HCT116 (cell line): ENCODE measurements around the gene ALG6. TPM values are rescaled to one million over a fixed set of nuclear protein-coding genes. Genes with fewer than 3 reads are reported as not detected.

Experiments used
- ATAC-seq: fragments of 200-7000 bp; cut with Tn5 transposase; 2 replicates; pipeline ENCODE4 v1.9.1; 2020; ENCODE audit warnings: mild to moderate bottlenecking, moderate library complexity
- BruUV-seq: library from RNA; stranded (reverse); fragments of 400-500 nt; replicated peaks from 2 replicates; lab custom pipeline; 2021; lab: Mats Ljungman, UMichigan
- CTCF ChIA-PET: fragments of 300-600 bp; sonication (Branson Sonifier 250); formaldehyde crosslinking; loops from one replicate; lab custom pipeline; 2021; ENCODE audit warnings: antibody characterized with exemption; lab: Charles Lee
- POLR2A ChIA-PET: fragments of 300-600, 350-600 bp; sonication (Branson Sonifier 250); formaldehyde crosslinking; loops from one replicate; lab custom pipeline; 2021; ENCODE audit warnings: antibody characterized with exemption; lab: Charles Lee
- RAD21 ChIA-PET, 2 experiments: fragments of 300-600 bp; sonication (Branson Sonifier 250); formaldehyde crosslinking; loops; one replicate each; lab custom pipeline; 2023; ENCODE audit warnings: low total read pairs in 2 of 2; ENCODE audit not compliant: uncharacterized antibody in 2 of 2, unreplicated experiment in 2 of 2, low non-redundant PET in 1 of 2; lab: Charles Lee
- DNase-seq: peaks from one replicate; pipeline ENCODE4 v3.0.0-alpha.2; 2010; ENCODE audit warnings: low read depth, low spot score
- H2AFZ ChIP-seq: fragments of 200-600 bp; shearing (Covaris generic), sonication (generic); 2 replicates; pipeline ENCODE4 v1.6.1; 2017; ENCODE audit warnings: low read depth, mixed run types, mixed read lengths, antibody characterized with exemption, low read length; ENCODE audit not compliant: poor library complexity, severe bottlenecking
- H3K27ac ChIP-seq: 2 replicates; pipeline ENCODE4 v1.5.1; 2012; ENCODE audit warnings: low read depth, low read length
- H3K27me3 ChIP-seq: fragments of 200-600 bp; sonication (generic); 2 replicates; pipeline ENCODE4 v1.6.1; 2016; ENCODE audit warnings: mixed run types, low read length, mixed read lengths; ENCODE audit not compliant: insufficient read depth
- H3K36me3 ChIP-seq, 2 experiments: fragments of 200-500 bp in 1 of 2; fragments of 200-600 bp in 1 of 2; sonication (Bioruptor generic) in 1 of 2; sonication (generic) in 1 of 2; 2 replicates each; pipeline versions ENCODE4 v1.5.1 to v1.6.1; 2014 to 2016; ENCODE audit warnings: low read length in 2 of 2, inconsistent platforms in 1 of 2, mixed read lengths in 1 of 2, mixed run types in 1 of 2; ENCODE audit not compliant: insufficient read depth in 2 of 2, control insufficient read depth in 1 of 2
- H3K4me1 ChIP-seq, 2 experiments: fragments of 200-600 bp in 1 of 2; sonication (generic) in 1 of 2; 2 replicates each; pipeline versions ENCODE4 v1.5.1 to v1.6.1; 2012 to 2017; ENCODE audit warnings: low read length in 2 of 2, inconsistent platforms in 1 of 2, mild to moderate bottlenecking in 1 of 2, mixed read lengths in 1 of 2, mixed run types in 1 of 2, moderate library complexity in 1 of 2; ENCODE audit not compliant: insufficient read depth in 2 of 2, control insufficient read depth in 1 of 2
- H3K4me2 ChIP-seq: fragments of 200-600 bp; sonication (generic); 2 replicates; pipeline ENCODE4 v1.6.1; 2017; ENCODE audit warnings: mixed run types, low read length, mixed read lengths
- H3K4me3 ChIP-seq, 2 experiments: fragments of 200-600 bp in 1 of 2; sonication (generic) in 1 of 2; replicated peaks in 1 of 2; 2 replicates each; pipeline ENCODE4 v1.5.1; 2011 to 2016; ENCODE audit warnings: low read length in 2 of 2, control low read depth in 1 of 2, low read depth in 1 of 2, mild to moderate bottlenecking in 1 of 2, mixed read lengths in 1 of 2, mixed run types in 1 of 2
- H3K79me2 ChIP-seq: fragments of 200-600 bp; sonication (generic); 2 replicates; pipeline ENCODE4 v1.6.1; 2017; ENCODE audit warnings: mild to moderate bottlenecking, mixed run types, low read length, moderate library complexity, mixed read lengths; ENCODE audit not compliant: insufficient read depth
- H3K9ac ChIP-seq: fragments of 200-600 bp; sonication (generic); 2 replicates; pipeline ENCODE4 v1.6.1; 2016; ENCODE audit warnings: low read length, mixed read lengths
- H3K9me2 ChIP-seq: fragments of 200-600 bp; sonication (generic), shearing (Covaris generic); 2 replicates; pipeline ENCODE4 v1.6.1; 2017; ENCODE audit warnings: mixed run types, mild to moderate bottlenecking, moderate library complexity; ENCODE audit not compliant: insufficient read depth
- H3K9me3 ChIP-seq, 2 experiments: fragments of 200-500 bp in 1 of 2; fragments of 200-600 bp in 1 of 2; sonication (Bioruptor generic) in 1 of 2; sonication (generic) in 1 of 2; 2 replicates each; pipeline ENCODE4 v1.6.1; 2014 to 2017; ENCODE audit warnings: low read length in 2 of 2, mixed read lengths in 2 of 2, inconsistent platforms in 1 of 2, low read depth in 1 of 2, mild to moderate bottlenecking in 1 of 2, mixed run types in 1 of 2, moderate library complexity in 1 of 2; ENCODE audit not compliant: control insufficient read depth in 1 of 2, insufficient read depth in 1 of 2
- H4K20me1 ChIP-seq: fragments of 200-600 bp; sonication (generic), shearing (Covaris generic); 2 replicates; pipeline ENCODE4 v1.6.1; 2017; ENCODE audit warnings: mixed run types, mild to moderate bottlenecking, moderate library complexity; ENCODE audit not compliant: insufficient read depth
- CBX3 ChIP-seq: IDR thresholded peaks from 2 replicates; pipeline ENCODE4 v1.6.1; 2012; ENCODE audit warnings: low read depth
- CEBPB ChIP-seq: IDR thresholded peaks from 2 replicates; pipeline ENCODE4 v1.6.1; 2012; ENCODE audit warnings: low read depth
- EGR1 ChIP-seq: IDR thresholded peaks from 2 replicates; pipeline ENCODE4 v1.6.1; 2012; ENCODE audit warnings: low read depth
- ELF1 ChIP-seq: IDR thresholded peaks from 2 replicates; pipeline ENCODE4 v1.6.1; 2012; ENCODE audit warnings: low read depth, borderline replicate concordance
- FOSL1 ChIP-seq: IDR thresholded peaks from 2 replicates; pipeline ENCODE4 v1.6.1; 2012; ENCODE audit warnings: low read depth
- JUND ChIP-seq: IDR thresholded peaks from 2 replicates; pipeline ENCODE4 v1.6.1; 2012
- POLR2A ChIP-seq: IDR thresholded peaks from 2 replicates; pipeline ENCODE4 v1.7.0; 2011; ENCODE audit warnings: borderline replicate concordance; ENCODE audit not compliant: insufficient read depth, insufficient read length; ENCODE audit errors: extremely low read depth
- POLR2AphosphoS5 ChIP-seq: IDR thresholded peaks from 2 replicates; pipeline ENCODE4 v1.6.1; 2011; ENCODE audit warnings: mild to moderate bottlenecking, low read depth, low read length, moderate library complexity
- RAD21 ChIP-seq: IDR thresholded peaks from 2 replicates; pipeline ENCODE4 v1.6.1; 2012; ENCODE audit warnings: low read depth, mild to moderate bottlenecking
- SIN3A ChIP-seq: IDR thresholded peaks from 2 replicates; pipeline ENCODE4 v1.6.1; 2012; ENCODE audit warnings: low read depth
- SP1 ChIP-seq: IDR thresholded peaks from 2 replicates; pipeline ENCODE4 v1.6.1; 2012; ENCODE audit warnings: low read depth
- SRF ChIP-seq: IDR thresholded peaks from 2 replicates; pipeline ENCODE4 v1.6.1; 2012; ENCODE audit warnings: low read depth
- YY1 ChIP-seq: IDR thresholded peaks from 2 replicates; pipeline ENCODE4 v1.6.1; 2011; ENCODE audit warnings: low read length, low read depth, moderate library complexity, mild to moderate bottlenecking; ENCODE audit not compliant: insufficient replicate concordance; ENCODE audit errors: extremely low read depth
- ZNF274 ChIP-seq: fragments of 200-500 bp; sonication (Bioruptor generic); IDR thresholded peaks from 2 replicates; pipeline ENCODE4 v1.6.1; 2014; ENCODE audit warnings: mild to moderate bottlenecking, low read depth, low read length, inconsistent platforms
- intact Hi-C: fragments of 100-400 bp; cut with micrococcal nuclease; formaldehyde crosslinking; loops from 2 replicates; pipeline ENCODE4 v1.10.0; 2022
- total RNA-seq: library from RNA; stranded (reverse); gene quantifications from one replicate; pipeline ENCODE4 v1.2.1, GENCODE V29; 2021; ENCODE audit not compliant: unreplicated experiment
- TF ChIP-seq, protein P1 (sequence below): IDR thresholded peaks from 2 replicates; pipeline ENCODE4 v1.6.1; 2012
- TF ChIP-seq, protein P2 (sequence below): IDR thresholded peaks from 2 replicates; pipeline ENCODE4 v1.6.1; 2011; ENCODE audit warnings: mild to moderate bottlenecking, low read length, moderate library complexity; ENCODE audit not compliant: insufficient replicate concordance; ENCODE audit errors: extremely low read depth
- TF ChIP-seq, protein P3 (sequence below): IDR thresholded peaks from 2 replicates; pipeline ENCODE4 v1.6.1; 2012; ENCODE audit warnings: low read depth

Gene ALG6
- total RNA-seq, 1 experiment from 2014 or later: 14.7 TPM

- ChIA-PET RAD21 (no interaction called here), POLR2A (no interaction called here), CTCF (no interaction called here)
- Histone ChIP-seq H3K27me3 (no peaks in the 10 kb centered on the region), H3K4me2 (no peak overlapping the region), H3K36me3 (peaks cover 0 to 10% of the 10 kb centered on the region in 2 experiments; a peak in 1 of 4 replicates), H3K79me2 (no peaks in the 10 kb centered on the region), H3K4me3 (no peak overlapping the region), H3K27ac (no peak overlapping the region), H3K4me1 (no peaks in the 10 kb centered on the region), H4K20me1 (no peaks in the 10 kb centered on the region), H3K9ac (no peak overlapping the region), H2AFZ (no peak overlapping the region)
- no peak for DNase-seq
- no TSS peak for BruUV-seq
- no peak for ATAC-seq
- TF ChIP-seq POLR2AphosphoS5: no peak
- TF ChIP-seq YY1: no peak
- TF ChIP-seq SIN3A: no peak
- TF ChIP-seq, protein P1, sequence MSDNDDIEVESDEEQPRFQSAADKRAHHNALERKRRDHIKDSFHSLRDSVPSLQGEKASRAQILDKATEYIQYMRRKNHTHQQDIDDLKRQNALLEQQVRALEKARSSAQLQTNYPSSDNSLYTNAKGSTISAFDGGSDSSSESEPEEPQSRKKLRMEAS: no peak
- TF ChIP-seq EGR1: no peak
- TF ChIP-seq CBX3: no peak
- no peak for TF ChIP-seq FOSL1
- no peak for TF ChIP-seq CEBPB
- TF ChIP-seq ELF1: no peak
- no peak for TF ChIP-seq SRF
- TF ChIP-seq SP1: no peak
- no peak for TF ChIP-seq POLR2A
- TF ChIP-seq, all 23 proteins: peak for 0
- Histone ChIP-seq H3K9me2 (no peaks in the 10 kb centered on the region), H3K9me3 (0 out of 4 replicates have a peak, but pooled peaks cover 0 to 3% of the 10 kb centered on the region in 2 experiments)
- intact Hi-C loops: no loop called here
These were observed 61.4 kb downstream of the ALG6 start for GRCh38 chr1:63428815-63429214.

- Histone ChIP-seq H3K9me2 (no peaks in the 10 kb centered on the region), H3K9ac (no peak overlapping the region), H3K4me3 (no peak overlapping the region), H3K27me3 (no peaks in the 10 kb centered on the region), H3K4me2 (no peak overlapping the region), H4K20me1 (no peaks in the 10 kb centered on the region), H3K9me3 (0 out of 4 replicates have a peak, but pooled peaks cover 0 to 3% of the 10 kb centered on the region in 2 experiments), H3K4me1 (no peaks in the 10 kb centered on the region), H3K36me3 (peaks cover 0 to 10% of the 10 kb centered on the region in 2 experiments; a peak in 1 of 4 replicates), H3K79me2 (no peaks in the 10 kb centered on the region), H3K27ac (no peak overlapping the region), H2AFZ (no peak overlapping the region)
- POLR2A ChIA-PET: no interaction called here
- CTCF ChIA-PET: no interaction called here
- ATAC-seq (no peak), DNase-seq (no peak)
- intact Hi-C loops: no loop called here
- no TSS peak for BruUV-seq
- RAD21 ChIA-PET: no interaction called here
- no peak for TF ChIP-seq ZNF274
- TF ChIP-seq, protein P2, sequence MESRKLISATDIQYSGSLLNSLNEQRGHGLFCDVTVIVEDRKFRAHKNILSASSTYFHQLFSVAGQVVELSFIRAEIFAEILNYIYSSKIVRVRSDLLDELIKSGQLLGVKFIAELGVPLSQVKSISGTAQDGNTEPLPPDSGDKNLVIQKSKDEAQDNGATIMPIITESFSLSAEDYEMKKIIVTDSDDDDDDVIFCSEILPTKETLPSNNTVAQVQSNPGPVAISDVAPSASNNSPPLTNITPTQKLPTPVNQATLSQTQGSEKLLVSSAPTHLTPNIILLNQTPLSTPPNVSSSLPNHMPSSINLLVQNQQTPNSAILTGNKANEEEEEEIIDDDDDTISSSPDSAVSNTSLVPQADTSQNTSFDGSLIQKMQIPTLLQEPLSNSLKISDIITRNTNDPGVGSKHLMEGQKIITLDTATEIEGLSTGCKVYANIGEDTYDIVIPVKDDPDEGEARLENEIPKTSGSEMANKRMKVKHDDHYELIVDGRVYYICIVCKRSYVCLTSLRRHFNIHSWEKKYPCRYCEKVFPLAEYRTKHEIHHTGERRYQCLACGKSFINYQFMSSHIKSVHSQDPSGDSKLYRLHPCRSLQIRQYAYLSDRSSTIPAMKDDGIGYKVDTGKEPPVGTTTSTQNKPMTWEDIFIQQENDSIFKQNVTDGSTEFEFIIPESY: no peak
- TF ChIP-seq SP1: no peak
- no peak for TF ChIP-seq ELF1
- no peak for TF ChIP-seq JUND
- TF ChIP-seq FOSL1: no peak
- TF ChIP-seq POLR2AphosphoS5: no peak
- TF ChIP-seq, protein P3, sequence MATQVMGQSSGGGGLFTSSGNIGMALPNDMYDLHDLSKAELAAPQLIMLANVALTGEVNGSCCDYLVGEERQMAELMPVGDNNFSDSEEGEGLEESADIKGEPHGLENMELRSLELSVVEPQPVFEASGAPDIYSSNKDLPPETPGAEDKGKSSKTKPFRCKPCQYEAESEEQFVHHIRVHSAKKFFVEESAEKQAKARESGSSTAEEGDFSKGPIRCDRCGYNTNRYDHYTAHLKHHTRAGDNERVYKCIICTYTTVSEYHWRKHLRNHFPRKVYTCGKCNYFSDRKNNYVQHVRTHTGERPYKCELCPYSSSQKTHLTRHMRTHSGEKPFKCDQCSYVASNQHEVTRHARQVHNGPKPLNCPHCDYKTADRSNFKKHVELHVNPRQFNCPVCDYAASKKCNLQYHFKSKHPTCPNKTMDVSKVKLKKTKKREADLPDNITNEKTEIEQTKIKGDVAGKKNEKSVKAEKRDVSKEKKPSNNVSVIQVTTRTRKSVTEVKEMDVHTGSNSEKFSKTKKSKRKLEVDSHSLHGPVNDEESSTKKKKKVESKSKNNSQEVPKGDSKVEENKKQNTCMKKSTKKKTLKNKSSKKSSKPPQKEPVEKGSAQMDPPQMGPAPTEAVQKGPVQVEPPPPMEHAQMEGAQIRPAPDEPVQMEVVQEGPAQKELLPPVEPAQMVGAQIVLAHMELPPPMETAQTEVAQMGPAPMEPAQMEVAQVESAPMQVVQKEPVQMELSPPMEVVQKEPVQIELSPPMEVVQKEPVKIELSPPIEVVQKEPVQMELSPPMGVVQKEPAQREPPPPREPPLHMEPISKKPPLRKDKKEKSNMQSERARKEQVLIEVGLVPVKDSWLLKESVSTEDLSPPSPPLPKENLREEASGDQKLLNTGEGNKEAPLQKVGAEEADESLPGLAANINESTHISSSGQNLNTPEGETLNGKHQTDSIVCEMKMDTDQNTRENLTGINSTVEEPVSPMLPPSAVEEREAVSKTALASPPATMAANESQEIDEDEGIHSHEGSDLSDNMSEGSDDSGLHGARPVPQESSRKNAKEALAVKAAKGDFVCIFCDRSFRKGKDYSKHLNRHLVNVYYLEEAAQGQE: no peak
- no peak for TF ChIP-seq CEBPB
- TF ChIP-seq YY1: no peak
- TF ChIP-seq RAD21: no peak
- TF ChIP-seq POLR2A: no peak
These were observed 61.9 kb downstream of the ALG6 start for GRCh38 chr1:63429281-63429680.
